K562 treated with DMSO at 1 percent for 24 hours (cell line): Measurements from ENCODE around the gene EPYC. TPM values are rescaled to one million over a fixed set of nuclear protein-coding genes. Genes with fewer than 3 reads are reported as not detected.

Experiments
- total RNA-seq: library from RNA; unstranded; fragments of 300-600 nt; gene quantifications from 2 replicates; pipeline ENCODE4 v1.2.3, GENCODE V29; 2022; ENCODE audit warnings: low read depth; ENCODE audit not compliant: insufficient read depth

The EPYC gene, protein sequence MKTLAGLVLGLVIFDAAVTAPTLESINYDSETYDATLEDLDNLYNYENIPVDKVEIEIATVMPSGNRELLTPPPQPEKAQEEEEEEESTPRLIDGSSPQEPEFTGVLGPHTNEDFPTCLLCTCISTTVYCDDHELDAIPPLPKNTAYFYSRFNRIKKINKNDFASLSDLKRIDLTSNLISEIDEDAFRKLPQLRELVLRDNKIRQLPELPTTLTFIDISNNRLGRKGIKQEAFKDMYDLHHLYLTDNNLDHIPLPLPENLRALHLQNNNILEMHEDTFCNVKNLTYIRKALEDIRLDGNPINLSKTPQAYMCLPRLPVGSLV
- total RNA-seq: not detected in 2 replicates

DNA sequence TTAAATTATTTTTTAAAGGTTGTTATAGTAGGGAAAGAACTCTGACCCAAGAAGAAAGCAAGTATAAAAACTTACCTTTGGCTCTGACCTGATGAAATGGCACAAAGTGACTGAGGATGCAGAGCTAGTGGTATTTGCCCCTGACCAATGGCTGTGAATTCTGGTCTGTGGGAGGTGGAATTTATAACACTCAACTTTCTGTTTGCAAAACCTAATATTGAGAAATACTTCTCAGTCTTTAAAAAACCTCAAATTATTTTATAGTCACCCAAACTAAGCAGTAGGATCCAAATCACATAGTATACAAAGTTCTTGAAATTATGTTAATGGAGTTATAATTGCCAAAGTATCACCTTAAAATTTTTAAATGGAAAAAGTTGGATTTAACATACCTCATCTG, at the start of gene EPYC:
EPYC (minus strand) TSS at position 101 of the 400 bp plus-strand sequence. CDS start 2,407 bp downstream, outside the sequence.

DNA sequence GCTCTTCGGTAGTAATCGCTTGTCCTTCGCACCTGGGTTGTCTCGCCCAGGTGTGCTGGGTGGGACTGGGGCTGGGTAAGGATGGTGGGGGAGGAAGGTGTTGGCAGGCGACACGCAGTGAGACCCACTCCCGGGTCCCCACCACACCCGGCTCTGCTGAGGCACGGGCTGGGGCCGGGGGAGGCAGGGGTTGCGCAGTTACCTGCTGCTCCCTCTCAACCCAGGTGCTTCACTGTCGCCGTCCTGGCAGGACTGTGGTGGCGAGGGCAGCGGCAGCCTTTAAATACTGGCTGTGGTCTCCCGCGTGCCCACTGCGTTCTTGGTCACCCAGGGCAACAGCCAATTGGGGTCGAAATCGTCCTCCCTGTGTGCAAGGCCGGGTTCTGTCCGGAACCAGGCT, 49.9 kb downstream of the EPYC start, which contains the start of gene CCER1:
CCER1 (minus strand) TSS at position 256 of the 400 bp plus-strand sequence. CDS start 434 bp downstream, outside the sequence.

Other genes starting within 250 kb of the EPYC start
- gene CCER1, start 49.8 kb downstream of the EPYC start, total RNA-seq: not detected in 2 replicates
- not detected in 2 replicates for gene KERA, start 53.1 kb upstream of the EPYC start, total RNA-seq
- not detected in 2 replicates for gene LUM, start 106.5 kb upstream of the EPYC start, total RNA-seq
- gene DCN, start 177.8 kb upstream of the EPYC start, total RNA-seq: 0.64 and 0.80 TPM in 2 replicates